GM13976 (cell line): ENCODE measurements around the gene RANBP9.

Experiments used
- DNase-seq: peaks from one replicate; pipeline ENCODE4 v3.0.0; 2012; ENCODE audit warnings: low spot score
- CTCF ChIP-seq: IDR thresholded peaks from 2 replicates; pipeline ENCODE4 v1.5.1; 2012; ENCODE audit warnings: borderline replicate concordance, mild to moderate bottlenecking; ENCODE audit not compliant: insufficient read depth; ENCODE audit errors: extremely low read depth, missing control alignments, control extremely low read depth
- in situ Hi-C: fragments of 300-500 bp; cut with MboI; formaldehyde crosslinking; loops from one replicate; pipeline ENCODE4 v1.12.0; 2022; ENCODE audit warnings: low sequenced_read_pairs, mixed read lengths, inconsistent platforms; ENCODE audit not compliant: unreplicated experiment

The RANBP9 gene

GRCh38 chr6:13711733-13712598 lies at the start of gene RANBP9:
Gene RANBP9 (minus strand): TSS chr6:13711835. CDS start chr6:13711505, 330 bp downstream.
- DNase-seq, result peak; percentile 91
- TF ChIP-seq CTCF, result no peak
- in situ Hi-C loops, result no loop called here

GRCh38 chr6:13760307-13761304 lies 49.0 kb upstream of the RANBP9 start:
- DNase-seq, result no peak
- TF ChIP-seq CTCF, result no peak
- in situ Hi-C loops, result no loop called here

GRCh38 chr6:13759025-13759424 lies 47.4 kb upstream of the RANBP9 start:
- in situ Hi-C loops, result no loop called here
- TF ChIP-seq CTCF, result no peak
- no peak for DNase-seq

- in situ Hi-C loops, result no loop called here
- no peak for DNase-seq
- no peak for TF ChIP-seq CTCF
These were observed 43.0 kb upstream of the RANBP9 start for GRCh38 chr6:13754644-13755043.

GRCh38 chr6:13743736-13744127 lies 32.1 kb upstream of the RANBP9 start:
- in situ Hi-C loops, result no loop called here
- TF ChIP-seq CTCF, result no peak
- no peak for DNase-seq

- DNase-seq, result no peak
- in situ Hi-C loops, result no loop called here
- no peak for TF ChIP-seq CTCF
These were observed 31.5 kb upstream of the RANBP9 start for GRCh38 chr6:13742961-13743735.
